Measurements from ENCODE around the gene BRD1.
"Not testable (repeated sequence)": the region's sequence is repeated elsewhere in the genome, so short reads cannot be mapped to it uniquely, and the experiment has no call there.

Gene BRD1

DNA sequence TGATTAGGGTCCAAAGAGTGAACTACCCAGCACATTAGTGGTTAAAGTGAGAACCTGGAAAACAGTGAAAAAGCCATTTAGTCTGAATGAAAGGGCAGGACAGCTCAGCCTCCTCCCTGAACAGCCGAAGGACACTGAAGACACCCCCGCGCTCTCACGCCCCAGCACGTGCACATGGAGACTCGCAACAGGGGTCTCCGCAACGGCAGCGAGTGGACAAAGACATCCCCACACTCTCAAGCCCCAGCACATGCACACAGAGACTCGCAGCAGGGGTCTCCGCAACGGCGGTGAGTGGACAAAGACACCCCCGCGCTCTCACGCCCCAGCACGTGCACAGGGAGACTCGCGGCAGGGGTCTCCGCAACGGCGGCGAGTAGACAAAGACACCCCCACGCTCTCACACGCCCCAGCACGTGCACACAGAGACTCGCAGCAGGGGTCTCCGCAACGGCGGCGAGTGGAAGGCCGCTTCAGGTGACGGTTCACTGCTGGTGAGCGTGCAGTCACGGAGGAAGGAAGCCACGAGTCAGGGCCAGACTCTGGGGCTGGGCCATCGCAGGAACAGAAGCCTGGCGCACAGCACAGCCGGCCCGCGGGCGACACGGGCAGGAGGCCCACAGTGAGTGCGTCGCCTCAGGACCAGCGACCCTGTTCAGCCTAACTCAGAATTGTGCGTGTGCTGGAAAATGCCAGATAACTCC lies 43.6 kb downstream of the BRD1 start:
- no peak for DNase-seq (ENCODE audit: low read depth)

DNA sequence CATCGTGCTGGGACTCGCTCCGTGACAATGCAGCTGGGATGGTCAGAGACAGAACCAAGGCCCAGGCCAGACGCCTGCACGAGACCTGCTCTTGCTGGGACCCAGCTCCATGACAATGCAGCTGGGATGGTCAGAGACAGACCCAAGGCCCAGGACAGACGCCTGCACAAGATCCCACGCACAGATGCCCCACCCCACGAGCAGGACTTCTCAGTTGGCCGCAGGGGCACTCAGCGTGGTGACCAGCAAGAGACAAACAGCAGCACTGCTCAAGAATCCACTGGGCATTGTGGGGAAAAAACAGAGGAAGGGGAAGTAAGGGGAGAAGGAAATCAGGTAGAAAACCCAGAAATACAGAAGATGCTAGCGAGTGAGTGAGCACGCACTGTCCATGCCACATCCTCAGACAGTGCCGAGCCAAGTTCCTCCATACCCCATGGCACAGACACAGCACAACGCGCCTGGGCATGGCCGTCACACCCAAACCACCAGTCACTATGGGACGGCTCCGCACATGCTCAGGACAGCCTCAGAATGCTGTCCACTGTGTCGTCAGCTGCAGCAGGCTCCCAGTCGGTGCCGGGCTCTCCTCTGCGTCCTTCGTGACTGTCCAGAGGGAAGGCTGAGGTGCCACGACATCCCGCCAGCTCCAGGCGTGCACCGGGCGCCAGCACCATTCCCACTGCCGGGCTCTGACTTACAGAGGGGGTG lies 44.5 kb downstream of the BRD1 start:
- no peak for DNase-seq (ENCODE audit: low read depth)

DNA sequence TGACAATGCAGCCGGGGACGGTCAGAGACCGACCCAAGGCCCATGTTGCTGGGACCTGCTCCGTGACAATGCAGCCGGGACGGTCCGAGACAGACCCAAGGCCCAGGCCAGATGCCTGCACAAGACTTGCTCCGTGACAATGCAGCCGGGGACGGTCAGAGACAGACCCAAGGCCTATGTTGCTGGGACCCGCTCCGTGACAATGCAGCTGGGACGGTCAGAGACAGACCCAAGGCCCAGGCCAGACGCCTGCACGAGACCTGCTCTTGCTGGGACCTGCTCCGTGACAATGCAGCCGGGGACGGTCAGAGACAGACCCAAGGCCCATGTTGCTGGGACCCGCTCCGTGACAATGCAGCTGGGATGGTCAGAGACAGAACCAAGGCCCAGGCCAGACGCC lies 45.8 kb downstream of the BRD1 start:
- DNase-seq (ENCODE audit: low read depth) = not testable (repeated sequence)

DNA sequence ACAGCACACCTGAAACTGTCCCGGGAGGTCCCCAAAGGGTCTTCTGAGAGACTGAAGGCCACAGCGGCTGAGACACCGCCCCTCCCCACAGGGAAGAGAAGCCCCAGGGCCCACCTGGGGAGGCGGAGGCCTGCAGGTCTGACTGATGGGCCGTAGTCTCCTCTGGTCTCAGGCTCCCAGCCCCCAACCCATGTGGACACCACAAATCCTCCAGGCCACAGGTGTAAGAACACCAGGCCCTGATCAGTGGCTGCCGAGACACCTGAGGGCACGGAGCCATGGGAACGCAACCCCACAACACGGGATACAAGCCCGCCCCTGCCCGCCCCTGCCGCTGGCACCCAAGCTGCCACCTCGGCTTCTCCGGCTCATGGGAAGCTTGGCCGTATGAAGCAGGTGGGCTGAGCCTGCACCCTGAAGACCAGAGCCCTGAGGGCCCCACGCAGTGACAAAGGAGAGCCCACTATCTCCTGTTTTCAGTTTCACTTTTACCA lies 46.3 kb downstream of the BRD1 start:
- DNase-seq (ENCODE audit: low read depth) = no peak

DNA sequence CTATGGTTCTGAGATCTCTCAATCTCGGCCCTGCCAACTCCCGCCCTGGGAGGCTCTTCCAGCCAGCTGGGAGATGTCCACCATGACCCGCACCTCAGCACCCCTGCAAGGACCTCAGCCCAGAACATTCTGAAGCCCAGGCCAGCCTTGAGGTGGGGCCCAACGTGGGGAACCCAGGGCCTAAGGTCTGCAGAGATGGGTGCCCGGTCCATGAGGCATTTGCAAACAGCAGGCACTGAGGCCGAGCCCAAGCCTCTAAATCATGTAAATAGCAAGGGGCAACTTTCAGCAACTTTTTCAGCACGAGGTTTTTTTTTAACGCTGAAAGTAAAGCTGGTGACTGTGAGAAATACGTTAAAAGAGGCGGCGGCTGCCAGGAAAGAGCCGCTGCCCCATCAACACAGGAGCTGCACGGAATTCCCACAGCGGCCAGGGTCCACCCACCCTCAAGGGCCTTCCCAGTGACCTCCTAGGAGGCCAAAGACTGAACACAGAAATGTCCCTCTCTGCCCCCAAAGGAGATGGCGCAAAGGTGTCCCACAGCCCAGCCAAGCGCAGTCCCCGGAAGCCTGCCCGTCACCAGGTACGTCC lies 46.9 kb downstream of the BRD1 start:
- DNase-seq (ENCODE audit: low read depth) = no peak

DNA sequence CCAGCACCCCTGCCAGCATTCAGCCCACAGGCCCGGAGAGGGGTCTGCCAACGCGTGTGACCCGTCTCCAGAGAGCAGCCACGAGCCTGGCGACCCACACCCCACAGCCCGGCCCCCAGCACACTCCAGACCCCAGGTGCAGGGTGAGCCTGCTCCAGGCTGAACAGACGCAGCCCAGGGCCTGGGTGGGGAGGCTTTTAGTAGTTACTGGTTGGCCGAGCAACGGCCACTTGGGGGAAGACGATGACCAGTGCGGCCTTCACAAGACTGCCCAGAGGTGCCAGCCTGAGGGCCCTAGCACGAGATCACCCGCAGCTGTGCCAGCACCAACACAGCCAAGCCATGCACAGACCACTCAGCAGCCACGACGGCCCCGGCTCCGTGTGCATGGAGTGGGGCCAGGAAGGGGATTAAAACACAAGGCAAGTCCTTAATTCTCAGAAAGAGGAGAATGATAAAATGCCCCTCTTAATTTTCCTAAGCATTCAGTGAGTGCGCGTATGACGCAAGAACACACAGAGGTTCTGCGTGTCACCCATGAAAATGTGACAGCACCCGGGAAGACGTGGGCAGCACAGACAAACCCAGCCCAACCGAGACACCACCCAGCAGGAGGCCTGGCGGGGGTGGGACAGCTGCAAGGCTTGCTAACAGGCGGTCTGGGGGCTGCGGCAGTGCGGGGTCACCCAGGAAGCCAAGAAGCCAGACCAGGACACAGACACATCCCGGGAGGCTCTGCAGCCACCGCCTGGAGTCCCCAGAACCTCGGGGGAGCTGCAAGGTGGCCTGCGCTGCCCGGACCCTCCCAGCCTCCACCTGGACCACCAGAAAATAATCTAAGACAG lies 47.6 kb downstream of the BRD1 start:
- no peak for DNase-seq (ENCODE audit: low read depth)

DNA sequence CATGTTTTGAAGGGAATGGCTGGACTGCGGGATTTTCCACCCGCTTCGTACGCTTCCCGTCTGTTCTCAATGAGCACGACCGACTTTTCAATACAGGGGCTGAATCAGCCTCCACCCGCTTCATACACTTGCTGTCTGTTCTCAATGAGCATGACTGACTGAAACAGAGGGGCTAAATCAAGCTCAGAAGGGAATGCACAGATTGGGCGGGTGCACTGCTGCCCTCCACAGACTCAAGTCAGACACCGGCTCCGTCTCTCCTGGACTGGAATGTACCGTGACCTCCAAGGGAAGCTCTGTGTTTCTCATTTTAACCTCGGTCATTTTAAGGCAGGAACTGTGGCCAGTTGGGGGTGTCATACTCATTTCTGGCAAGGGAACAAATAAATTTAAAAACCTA lies 48.5 kb downstream of the BRD1 start:
- no peak for DNase-seq (ENCODE audit: low read depth)

DNA sequence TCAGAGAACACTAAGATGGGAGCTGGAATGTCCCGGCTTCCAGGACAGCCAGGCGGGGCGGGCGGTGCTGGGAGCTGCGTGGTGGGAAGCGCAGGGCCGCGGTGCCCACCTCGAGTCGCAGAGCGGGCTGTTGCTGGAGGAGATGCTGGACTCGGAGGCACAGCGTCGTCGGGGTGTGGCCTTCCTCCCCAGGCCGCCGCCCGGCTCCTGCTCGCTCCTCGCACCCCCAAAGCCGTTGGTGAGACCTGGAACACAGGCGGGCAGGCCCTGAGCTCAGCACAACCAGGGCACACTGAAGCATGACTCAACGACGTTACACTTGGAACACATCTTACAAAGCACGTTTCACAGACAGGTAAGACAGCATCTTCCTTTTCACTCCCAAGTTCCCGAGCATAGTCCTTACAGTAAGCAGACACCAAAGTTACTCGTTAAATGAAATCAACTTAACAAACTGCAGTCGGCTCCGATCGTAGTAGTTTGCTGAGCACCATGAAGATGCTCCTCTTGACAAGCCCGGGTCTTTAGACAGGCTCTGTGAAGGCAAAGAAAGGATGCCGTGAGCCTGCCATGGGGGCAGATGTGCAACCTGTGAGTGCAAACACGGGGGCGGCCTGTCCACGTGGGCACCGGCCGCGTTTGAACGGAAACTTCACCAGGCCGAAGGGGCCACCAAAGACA lies 50.0 kb downstream of the BRD1 start:
- DNase-seq (ENCODE audit: low read depth) = no peak

DNA sequence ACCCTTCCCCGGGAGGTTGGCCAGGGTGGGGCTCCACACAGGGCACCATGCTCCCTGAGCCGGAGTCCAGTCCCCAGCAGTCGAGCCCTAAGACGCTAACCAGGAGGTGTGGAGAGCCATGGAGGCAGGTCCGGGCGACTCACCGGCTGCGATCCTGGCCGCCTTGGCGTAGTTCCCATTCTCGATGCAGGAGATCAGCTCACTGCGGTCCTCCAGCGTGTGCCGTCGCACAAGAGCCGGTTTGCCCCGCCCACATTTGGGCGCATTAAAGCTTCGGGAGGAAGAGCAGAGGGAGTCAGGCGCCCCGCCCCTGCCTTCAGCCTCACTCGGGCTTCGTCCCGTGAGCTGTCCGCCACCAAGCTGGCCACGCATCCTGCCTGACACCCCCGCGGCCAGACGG lies 50.8 kb downstream of the BRD1 start:
- DNase-seq (ENCODE audit: low read depth) = no peak

DNA sequence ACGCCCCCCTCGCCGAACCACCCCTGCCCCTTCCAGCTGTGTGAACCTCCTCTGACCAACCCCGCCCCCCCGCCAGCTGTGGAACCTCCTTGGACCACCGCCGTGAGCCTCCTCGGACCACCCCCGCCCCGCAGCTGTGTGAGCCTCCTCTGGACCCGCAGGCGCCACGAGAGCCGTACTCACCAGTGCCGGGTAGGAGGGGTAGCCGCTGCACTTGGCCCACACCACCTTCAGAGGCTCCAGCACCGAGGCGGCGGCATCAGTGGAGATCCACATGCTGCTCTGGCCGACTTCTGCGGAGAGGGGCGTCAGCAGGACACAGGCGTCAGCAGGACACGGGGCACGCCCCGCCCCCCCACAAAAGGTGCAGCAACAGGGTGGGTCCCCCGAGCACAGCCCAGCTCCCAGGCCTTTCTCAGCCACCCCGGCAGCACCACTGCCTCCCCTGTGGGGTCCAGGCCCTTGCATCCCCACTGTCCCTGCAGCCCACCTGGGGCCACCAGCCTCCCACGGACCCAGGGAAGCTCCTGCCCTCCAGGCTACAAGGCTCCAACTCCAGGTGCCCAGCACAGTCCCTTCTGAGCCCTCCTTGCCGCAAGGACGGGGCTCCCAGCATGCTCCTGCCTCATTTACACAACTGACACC lies 51.7 kb downstream of the BRD1 start:
- no peak for DNase-seq (ENCODE audit: low read depth)

DNA sequence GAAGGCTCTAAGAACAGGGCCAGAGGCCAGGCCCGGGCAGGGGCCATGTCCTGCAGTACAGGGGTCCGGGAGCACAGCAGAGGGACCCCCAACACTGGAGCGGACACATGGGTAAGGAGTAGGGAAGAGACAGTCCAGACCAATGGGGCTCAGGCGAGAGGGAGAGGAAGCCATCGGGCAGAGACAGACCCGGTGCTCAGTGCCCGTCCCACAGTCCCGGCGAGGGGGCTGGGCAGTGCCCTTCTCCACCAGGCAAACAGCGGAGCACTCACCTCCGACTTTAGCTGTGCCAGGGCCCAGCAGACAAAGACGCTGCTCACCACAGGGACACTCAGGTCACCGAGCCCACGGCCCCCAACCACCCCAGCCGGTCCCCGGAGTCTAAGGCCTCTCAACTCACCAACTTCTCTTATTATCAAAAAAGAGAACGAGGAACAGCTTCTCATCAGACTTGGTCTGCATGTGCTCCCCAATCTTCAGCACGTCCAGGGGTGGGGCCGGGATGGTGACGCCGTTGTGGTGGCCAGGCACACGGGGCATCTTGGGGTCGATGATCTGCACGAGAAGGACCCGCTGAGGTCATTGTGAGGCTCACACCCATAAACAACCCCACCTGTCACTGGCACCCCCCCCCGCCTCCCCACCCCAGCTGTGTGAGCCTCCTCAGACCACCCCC lies 52.3 kb downstream of the BRD1 start:
- no peak for DNase-seq (ENCODE audit: low read depth)

DNA sequence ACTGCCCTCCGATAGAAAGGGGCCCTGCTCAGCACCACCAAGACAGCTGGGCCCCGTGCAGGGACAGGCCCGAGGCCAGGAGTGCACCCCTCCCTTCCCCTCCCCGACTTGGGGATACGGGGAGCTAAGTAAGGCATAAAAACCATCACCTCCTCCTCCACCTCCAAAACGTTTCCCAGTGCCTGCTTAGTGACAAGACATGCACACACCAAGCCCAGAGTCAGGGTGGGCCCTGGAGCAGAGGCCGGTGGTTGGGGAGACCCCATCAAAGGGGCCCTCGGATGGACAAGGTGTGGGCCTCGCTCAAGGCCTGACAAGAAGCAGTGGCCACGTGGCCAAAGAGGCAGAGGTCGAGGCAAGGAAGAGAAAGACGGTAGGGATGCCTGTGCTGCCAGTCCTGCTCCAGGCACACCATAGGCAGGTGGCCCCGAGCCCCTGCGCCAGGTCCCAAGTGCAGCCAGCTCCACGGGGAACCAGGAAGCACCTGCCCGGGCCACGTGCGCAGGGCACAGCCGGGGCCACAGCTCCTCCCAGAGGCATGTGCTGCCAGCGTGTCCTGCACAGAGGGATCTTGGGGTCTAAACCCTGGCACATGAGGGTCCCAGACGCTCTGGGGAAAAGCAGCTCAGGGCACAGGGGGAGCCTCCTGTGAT lies 53.0 kb downstream of the BRD1 start:
- no peak for DNase-seq (ENCODE audit: low read depth)

DNA sequence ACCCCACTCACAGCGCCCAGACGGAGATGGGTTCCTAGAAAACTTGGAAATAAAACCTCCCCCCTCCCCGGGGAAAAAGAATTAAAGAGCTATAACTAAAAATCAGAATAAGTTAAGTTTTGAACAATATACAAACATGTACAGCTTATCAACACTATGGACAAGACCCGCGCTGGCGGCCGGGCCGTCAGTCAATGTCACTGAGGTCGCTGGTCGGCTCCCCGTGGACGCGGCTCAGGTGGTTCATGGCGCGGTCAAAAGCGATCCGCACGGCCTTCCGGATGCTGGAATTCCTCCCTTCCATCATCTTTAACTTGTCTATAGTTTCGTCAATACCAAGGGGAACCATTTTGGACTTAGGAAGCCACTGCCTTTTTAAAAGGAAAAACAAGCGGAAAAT lies 53.6 kb downstream of the BRD1 start:
- no peak for DNase-seq (ENCODE audit: low read depth)

DNA sequence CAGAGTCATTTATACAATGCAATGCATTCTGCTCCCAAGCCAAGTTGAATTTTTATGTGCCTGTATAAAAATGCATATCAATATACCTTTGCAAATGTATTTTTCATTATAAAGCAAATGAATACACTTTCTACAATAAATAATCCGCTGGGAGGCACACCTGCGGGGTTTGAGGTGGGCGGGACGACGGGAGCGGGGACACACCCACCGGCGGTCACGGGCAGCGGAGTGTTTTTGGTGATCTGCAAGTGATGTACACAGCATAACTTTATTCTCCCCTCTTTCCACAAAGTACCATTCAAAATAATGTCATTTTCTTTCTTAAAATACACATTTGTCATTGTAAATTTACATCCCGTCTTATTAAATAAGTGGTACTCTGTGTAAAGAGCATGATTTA lies 54.1 kb downstream of the BRD1 start:
- DNase-seq (ENCODE audit: low read depth) = no peak

DNA sequence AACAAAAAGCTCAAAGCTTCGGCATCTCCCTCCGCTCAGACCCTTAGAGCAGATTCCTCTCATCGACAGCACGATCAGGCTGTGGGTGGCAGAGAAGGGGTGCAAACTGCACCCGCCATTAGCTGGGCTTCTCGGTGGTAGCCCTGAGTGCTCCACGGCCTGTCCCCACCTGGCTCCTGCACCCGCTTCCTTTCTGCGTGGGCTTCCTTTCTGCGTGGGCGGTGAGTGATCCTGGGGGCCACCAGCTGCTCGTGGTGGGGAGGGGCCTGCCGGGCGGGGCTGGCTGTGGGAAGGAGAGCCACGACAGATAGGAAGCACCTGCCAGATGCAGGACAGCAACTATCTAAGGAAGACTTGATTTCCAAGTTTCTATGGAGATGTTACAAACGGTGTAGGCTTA lies 55.0 kb downstream of the BRD1 start:
- DNase-seq (ENCODE audit: low read depth) = no peak

DNA sequence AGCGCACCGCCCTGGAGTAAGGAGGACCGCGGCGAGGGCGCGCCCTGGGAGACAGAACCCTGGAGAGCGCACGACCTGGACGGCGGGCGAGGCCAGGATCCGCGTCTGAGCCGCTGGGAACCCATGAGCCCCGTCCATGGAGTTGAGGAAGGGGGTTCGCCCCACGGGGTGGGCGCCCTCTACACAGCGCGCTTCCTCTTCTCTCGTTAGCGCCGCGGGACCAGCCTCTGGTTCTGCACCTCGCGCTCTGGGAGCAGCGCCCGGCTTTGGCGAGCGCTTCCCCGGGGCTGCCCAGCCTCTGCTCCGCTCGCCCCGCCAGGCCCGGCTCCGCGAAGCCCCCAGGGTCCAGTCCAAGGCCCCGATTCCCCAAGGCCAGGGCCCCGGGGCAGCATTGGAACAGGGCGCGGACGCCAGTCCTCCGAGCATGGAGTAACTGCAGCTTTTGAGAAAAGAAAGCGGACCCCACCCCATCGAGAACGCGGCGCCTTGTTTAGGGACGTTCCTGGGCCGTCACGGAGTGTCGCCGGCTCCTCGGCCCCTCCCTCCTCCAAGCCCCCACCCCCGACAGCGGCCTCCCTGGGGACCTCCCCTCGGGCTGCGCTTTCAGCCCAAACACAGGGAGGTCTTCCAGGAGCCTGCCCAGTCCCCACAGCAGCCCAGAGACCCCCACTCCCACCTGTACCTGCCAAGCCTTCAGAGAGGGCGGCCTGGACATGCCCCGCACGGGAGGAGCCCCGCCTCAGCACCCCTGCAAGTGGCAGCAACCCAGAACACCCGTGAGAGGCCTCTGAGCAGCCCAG lies 56.2 kb downstream of the BRD1 start:
- no peak for DNase-seq (ENCODE audit: low read depth)

DNA sequence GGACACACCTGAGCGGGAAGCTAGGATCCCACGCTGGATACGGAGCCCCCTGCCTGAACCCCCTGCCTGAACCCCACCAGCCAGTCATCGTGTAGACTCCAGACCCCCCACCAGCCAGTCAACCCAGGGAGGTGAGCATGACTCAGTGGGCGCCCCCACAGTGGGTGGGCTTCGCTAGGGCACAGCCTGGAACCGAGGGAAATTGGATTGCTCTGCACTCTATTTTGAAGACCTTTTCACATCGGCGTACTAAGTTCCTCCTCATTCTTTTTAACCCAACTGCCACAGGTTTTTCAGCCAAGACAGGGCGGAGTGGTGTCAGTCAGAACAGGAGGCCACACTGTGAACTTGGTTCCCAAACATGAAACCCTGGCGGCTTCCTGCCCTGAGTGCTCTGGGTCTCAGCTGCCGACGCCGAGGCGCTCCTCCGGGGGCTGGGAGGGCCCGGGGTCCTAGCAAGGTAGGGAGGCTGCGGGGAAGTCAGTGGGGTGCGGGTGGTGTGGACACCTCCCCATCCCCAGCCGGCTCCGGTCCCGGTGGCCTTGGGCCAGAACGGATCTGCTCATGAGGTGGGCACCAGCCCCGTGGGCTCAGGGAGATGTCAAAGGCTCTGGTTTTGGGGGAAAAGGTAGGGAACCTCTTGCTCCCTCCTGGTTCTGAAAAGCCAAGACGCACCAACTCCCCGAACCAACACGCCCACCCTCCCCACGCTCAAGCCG lies 57.0 kb downstream of the BRD1 start:
- DNase-seq (ENCODE audit: low read depth) = no peak

DNA sequence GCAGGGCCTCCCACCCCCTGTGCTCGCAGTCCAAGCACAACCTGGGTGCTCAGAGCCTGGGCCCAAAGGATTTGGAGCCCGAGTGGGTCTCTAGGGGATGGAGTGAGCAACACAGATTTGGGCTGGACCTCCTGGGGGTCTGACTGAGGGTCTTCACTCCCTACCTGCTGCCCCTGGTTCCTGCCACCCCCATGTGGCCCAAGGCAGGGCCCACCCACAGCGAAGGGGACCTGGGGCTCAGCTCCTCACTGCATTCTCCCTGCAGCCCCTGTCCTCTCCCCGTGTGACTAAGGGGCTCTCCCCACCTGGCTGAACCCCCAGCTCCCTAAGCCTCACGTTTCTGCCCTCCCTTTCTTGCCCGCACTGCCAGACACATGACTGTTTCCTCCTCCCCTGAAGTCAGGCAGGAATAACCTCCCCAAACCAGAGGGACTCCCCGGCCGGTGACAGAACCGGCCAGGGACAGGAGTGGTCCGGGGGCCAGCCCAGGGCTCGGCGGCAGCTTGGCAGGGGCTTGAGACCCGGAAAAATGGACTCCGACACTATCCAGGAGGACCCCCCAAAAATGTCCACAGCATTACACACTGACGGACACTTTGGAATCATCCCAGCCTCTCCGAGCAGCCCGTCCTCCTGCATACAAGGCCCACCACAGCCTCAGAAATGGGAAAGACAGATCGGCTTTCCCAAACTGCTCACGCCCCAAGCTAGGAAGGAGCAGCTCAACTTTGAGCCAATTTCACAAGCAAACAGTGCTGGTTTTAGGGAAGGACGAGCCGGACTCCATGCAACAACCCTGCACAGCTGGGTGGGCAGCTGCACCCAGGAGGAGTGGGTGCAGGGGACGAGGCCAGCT lies 57.8 kb downstream of the BRD1 start:
- no peak for DNase-seq (ENCODE audit: low read depth)

Measured in non-pigmented ciliary epithelial cell (primary cell).